Keratinocyte (primary cell): ENCODE measurements around the gene TBC1D20.

Experiments
- EZH2 ChIP-seq: IDR thresholded peaks from one replicate; pipeline ENCODE4 v1.6.1; 2012; ENCODE audit warnings: inconsistent platforms, mild to moderate bottlenecking, low read length, moderate library complexity
- TF ChIP-seq, protein P1 (sequence below), 3 experiments: IDR thresholded peaks in 1 of 3; conservative IDR thresholded peaks in 1 of 3; optimal IDR thresholded peaks in 1 of 3; 2 replicates in 2 of 3; 3 replicates in 1 of 3; pipeline versions ENCODE3 to v1.5.1; 2011; ENCODE audit warnings: low read length in 3 of 3, mild to moderate bottlenecking in 3 of 3, moderate library complexity in 2 of 3, control low read depth in 1 of 3, inconsistent platforms in 1 of 3; ENCODE audit not compliant: insufficient read depth in 2 of 3; ENCODE audit errors: extremely low read depth in 1 of 3

DNA sequence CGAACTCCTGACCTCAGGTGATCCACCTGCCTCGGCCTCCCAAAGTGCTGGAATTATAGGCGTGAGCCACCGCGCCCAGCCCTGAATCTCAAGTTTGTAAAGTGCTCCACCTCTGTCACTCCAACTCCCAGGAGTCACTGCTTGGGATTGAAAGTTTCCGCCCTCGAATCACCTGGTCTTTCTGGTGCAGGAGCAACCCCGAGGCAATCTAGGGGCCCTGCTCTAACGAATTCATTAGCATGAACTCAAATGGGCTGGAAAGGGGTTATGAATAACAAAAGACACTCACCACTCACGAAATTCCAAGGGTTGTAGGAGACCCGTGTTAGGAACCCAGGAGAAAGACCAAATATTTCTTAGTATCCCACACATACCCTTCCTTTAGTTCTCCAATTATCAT, 28.1 kb downstream of the TBC1D20 start:
- TF ChIP-seq, protein P1, sequence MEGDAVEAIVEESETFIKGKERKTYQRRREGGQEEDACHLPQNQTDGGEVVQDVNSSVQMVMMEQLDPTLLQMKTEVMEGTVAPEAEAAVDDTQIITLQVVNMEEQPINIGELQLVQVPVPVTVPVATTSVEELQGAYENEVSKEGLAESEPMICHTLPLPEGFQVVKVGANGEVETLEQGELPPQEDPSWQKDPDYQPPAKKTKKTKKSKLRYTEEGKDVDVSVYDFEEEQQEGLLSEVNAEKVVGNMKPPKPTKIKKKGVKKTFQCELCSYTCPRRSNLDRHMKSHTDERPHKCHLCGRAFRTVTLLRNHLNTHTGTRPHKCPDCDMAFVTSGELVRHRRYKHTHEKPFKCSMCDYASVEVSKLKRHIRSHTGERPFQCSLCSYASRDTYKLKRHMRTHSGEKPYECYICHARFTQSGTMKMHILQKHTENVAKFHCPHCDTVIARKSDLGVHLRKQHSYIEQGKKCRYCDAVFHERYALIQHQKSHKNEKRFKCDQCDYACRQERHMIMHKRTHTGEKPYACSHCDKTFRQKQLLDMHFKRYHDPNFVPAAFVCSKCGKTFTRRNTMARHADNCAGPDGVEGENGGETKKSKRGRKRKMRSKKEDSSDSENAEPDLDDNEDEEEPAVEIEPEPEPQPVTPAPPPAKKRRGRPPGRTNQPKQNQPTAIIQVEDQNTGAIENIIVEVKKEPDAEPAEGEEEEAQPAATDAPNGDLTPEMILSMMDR (optimal IDR thresholded peaks at IDR 0.05 in 1 of 3, IDR thresholded peaks at IDR 0.05 in 1 of 3, conservative IDR thresholded peaks at IDR 0.05 in 1 of 3; ENCODE audit: extremely low read depth in 1 of 3, insufficient read depth in 2 of 3, low read length in 3 of 3) = no peak
- no peak for TF ChIP-seq EZH2
